HG03378 (cell line): Measurements from ENCODE around the gene CUTC.

ENCODE experiments used
- ATAC-seq: cut with Tn5 transposase; IDR thresholded peaks from one replicate; pipeline ENCODE4 v1.9.1; 2021; ENCODE audit warnings: mild to moderate bottlenecking, moderate library complexity; ENCODE audit not compliant: unreplicated experiment

The CUTC gene

GRCh38 chr10:99781734-99782429 lies 49.8 kb downstream of the CUTC start:
- ATAC-seq = no peak

- ATAC-seq = no peak
Measured at GRCh38 chr10:99782447-99783286, 50.6 kb downstream of the CUTC start, which contains the start of gene ABCC2. Gene ABCC2, plus strand, starts transcription at chr10:99782640. Its CDS starts 205 bp downstream, at chr10:99782845.

GRCh38 chr10:99784016-99784726 lies 52.1 kb downstream of the CUTC start:
- no peak for ATAC-seq

- ATAC-seq = no peak
Measured at GRCh38 chr10:99784727-99785441, 52.9 kb downstream of the CUTC start.

GRCh38 chr10:99785646-99786045 lies 53.6 kb downstream of the CUTC start:
- no peak for ATAC-seq

GRCh38 chr10:99787311-99787710 lies 55.3 kb downstream of the CUTC start:
- ATAC-seq = no peak

GRCh38 chr10:99787782-99788445 lies 55.9 kb downstream of the CUTC start:
- ATAC-seq = no peak

- ATAC-seq = no peak
Measured at GRCh38 chr10:99788598-99789256, 56.7 kb downstream of the CUTC start.

- ATAC-seq = no peak
Measured at GRCh38 chr10:99791831-99792230, 59.8 kb downstream of the CUTC start.

GRCh38 chr10:99793819-99794218 lies 61.8 kb downstream of the CUTC start:
- no peak for ATAC-seq

- ATAC-seq = no peak
Measured at GRCh38 chr10:99796928-99797327, 64.9 kb downstream of the CUTC start.

GRCh38 chr10:99798031-99798430 lies 66.0 kb downstream of the CUTC start:
- no peak for ATAC-seq

GRCh38 chr10:99798920-99799319 lies 66.9 kb downstream of the CUTC start:
- ATAC-seq = no peak

GRCh38 chr10:99799613-99800012 lies 67.6 kb downstream of the CUTC start:
- ATAC-seq = no peak

- no peak for ATAC-seq
Measured at GRCh38 chr10:99804471-99804870, 72.4 kb downstream of the CUTC start.

- no peak for ATAC-seq
Measured at GRCh38 chr10:99805190-99805589, 73.2 kb downstream of the CUTC start.
